GM19452 (cell line): ENCODE measurements around the gene GUCY2C.

Experiments
- ATAC-seq: cut with Tn5 transposase; IDR thresholded peaks from one replicate; pipeline ENCODE4 v1.9.1; 2021; ENCODE audit not compliant: unreplicated experiment

GUCY2C gene

GRCh38 chr12:14576896-14577295 lies 119.5 kb downstream of the GUCY2C start:
- no peak for ATAC-seq

GRCh38 chr12:14575585-14575984 lies 120.8 kb downstream of the GUCY2C start:
- ATAC-seq = no peak

DNA sequence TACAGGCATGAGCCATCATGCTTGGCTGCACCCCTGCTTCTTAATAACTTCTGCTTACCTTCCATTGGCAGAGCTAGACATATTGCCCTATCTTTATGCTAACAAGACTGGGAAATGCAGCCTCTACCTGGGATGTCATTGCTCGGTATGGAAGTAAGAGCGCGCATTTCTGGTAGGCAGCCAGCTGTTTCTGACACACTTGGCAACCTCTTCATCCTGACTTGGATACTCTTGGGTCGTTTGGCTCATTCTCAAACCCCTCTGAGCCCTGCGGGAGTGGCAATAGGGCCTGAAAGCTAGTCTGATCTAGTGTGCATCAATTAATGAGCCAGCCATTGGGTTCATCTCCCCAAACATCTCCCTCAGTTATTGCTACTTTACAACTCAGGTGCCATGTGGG lies 123.3 kb downstream of the GUCY2C start:
- ATAC-seq = no peak

GRCh38 chr12:14572401-14572800 lies 124.0 kb downstream of the GUCY2C start:
- ATAC-seq = no peak

GRCh38 chr12:14571779-14572178 lies 124.6 kb downstream of the GUCY2C start:
- ATAC-seq = no peak

- no peak for ATAC-seq
Observed at GRCh38 chr12:14570231-14570630, 126.2 kb downstream of the GUCY2C start.

DNA sequence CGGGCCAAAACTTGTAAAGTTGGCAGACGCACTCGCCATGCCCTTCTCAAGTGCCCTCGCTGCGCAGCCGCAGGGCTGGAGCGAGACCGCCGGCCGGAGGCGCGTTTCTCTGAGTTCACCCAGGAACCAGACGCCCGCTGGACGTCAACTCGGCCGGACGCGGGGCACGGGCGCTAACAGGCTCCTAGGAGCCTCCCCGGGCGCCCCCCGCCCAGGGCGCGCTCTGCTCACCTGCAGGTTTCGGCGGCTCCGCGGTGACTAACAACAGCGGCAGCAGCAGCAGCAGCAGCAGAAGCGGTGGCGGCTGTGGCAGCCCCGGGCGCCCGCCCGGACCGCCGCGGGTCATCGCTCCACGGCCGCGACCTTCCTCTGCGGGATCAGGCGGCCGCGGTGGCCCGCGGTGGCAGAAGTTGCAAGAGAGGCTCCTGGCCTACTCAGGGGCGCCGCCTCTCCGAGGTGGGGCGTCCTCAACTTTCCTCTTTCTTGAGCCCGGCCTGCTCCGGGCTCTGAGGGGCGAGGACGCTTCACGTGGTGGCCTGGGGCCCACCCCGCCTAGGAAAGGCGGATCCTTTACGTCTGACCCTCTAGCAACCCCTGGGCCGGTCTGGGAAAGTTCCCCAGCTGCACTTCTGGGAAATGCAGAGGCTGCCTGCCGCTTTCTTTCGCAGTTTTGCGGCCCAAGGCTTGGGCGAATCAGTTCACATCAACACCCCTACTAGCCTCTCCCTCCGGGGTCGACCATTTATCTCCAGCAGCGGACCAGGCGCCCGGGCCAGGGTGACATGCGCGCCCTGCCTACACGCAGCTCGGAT lies 128.8 kb downstream of the GUCY2C start, which contains the start of gene PLBD1:
Gene PLBD1, minus strand, starts transcription at position 533 of the 812 bp plus-strand sequence. Its CDS starts 187 bp downstream, at position 346.
- ATAC-seq = no peak

- no peak for ATAC-seq
Observed at GRCh38 chr12:14564336-14564959, 132.0 kb downstream of the GUCY2C start.

DNA sequence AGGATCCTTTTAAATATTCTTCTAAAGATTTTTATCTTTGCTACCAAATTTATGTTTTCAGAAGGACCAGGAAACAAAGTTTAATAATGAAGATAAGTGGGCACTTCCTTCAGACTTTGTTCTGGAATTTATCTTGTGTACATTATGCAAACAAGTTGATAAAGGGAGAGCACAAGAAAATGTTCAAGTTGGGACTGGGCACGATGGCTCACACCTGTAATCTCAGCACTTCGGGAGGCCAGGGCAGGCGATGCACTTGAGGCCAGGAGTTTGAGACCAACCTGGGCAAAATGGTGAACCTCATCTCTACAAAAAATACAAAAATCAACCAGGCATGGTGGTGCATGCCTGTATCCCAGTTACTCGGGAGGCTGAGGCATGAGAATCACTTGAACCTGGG lies 133.4 kb downstream of the GUCY2C start:
- no peak for ATAC-seq
